ENCODE measurements around the gene MRGPRF.

The MRGPRF gene

GRCh38 chr11:69052343-69053168, 39.5 kb upstream of the MRGPRF start:
- Histone ChIP-seq H4K20me1 (peaks cover 74 to 81% (median 81%) of the 10 kb centered on the region in 11 experiments), H3K4me1 (peaks cover 88 to 96% (median 94%) of the 10 kb centered on the region in 10 experiments), H3K36me3 (peaks cover 7 to 31% (median 22%) of the 10 kb centered on the region in 11 experiments; a peak in 21 of 22 replicates), H3K27me3 (no peaks in the 10 kb centered on the region), H3K9ac (peak overlapping the region in 10 of 11 experiments; percentile 17 to 97 (median 52); a peak in 18 of 22 replicates), H3K9me3 (replicated peaks in 1 of 11) (no peaks in the 10 kb centered on the region), H3K27ac (no peak overlapping the region), H3K4me3 (peak overlapping the region in 3 of 10 experiments; percentile 14 to 30 (median 23); a peak in 3 of 20 replicates), H3K4me2 (peak overlapping the region; percentile 91 to 98 (median 96))
- no peak for TF ChIP-seq Cebpa-rat (IDR thresholded peaks at IDR 0.05)

DNA sequence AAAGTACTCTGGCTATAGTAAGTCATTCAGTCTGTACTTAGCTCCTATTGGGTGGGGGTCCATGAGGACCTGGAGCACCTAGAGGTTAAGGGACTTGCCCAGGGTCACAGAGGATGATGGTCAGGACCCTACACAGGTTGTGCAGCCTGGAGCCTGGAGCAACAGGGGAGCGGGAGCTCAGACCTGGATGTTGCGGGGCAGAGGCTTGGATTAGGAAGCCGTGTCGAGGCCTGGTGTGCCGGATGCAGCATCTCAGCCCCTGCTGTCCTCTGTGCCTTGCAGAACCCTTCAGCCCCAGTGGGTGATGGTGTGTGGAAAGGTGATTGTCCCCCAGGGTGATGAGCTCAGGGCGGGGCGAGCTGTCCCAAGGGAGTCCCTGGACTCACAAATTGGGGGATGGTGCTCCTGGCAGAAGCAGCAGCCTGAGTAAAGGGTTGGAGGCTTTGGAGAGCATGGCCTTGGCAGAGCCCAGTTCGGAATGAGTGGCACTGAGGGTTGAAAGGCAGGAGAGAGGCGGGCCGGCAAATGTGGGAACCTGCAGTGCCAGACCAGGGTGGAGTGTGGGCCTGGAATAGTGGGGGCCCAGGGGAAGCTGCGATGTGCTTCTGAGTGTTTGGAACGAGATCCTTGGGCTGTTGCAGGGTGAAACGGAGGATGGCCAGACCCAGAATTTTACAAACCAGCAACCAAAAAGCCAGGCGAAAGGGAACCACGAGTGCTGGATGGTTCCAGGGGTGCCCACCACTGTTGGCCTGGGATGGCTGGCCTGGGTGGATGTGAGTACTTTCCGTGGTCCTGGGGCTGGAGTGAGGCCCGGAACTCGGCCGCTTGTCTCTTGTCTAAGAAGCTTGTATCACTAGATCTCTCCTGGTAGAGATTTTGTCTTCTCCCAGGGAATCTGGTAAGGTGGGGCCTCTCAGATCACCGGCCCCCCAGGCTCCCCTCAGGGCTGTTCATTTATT, 38.6 kb upstream of the MRGPRF start:
- no peaks in the 10 kb centered on the region for H3K9me3 ChIP-seq (replicated peaks in 1 of 11)
- peaks cover 7 to 24% (median 16%) of the 10 kb centered on the region in 11 experiments; a peak in 19 of 22 replicates for H3K36me3 ChIP-seq
- peaks cover 66 to 73% (median 72%) of the 10 kb centered on the region in 11 experiments for H4K20me1 ChIP-seq
- no peaks in the 10 kb centered on the region for H3K27me3 ChIP-seq
- H3K4me2 ChIP-seq = peak overlapping the region; percentile 91 to 98 (median 96)
- TF ChIP-seq Cebpa-rat (IDR thresholded peaks at IDR 0.05) = no peak
- H3K27ac ChIP-seq = 0 out of 22 replicates have a peak overlapping the region, but pooled peaks of 1 of the 11 experiments have one; percentile 37
- peaks cover 79 to 88% (median 86%) of the 10 kb centered on the region in 10 experiments for H3K4me1 ChIP-seq
- peak overlapping the region; percentile 8 to 97 (median 47); a peak in 17 of 22 replicates for H3K9ac ChIP-seq
- H3K4me3 ChIP-seq = peak overlapping the region in 3 of 10 experiments; percentile 10 to 23 (median 14); a peak in 3 of 20 replicates

DNA sequence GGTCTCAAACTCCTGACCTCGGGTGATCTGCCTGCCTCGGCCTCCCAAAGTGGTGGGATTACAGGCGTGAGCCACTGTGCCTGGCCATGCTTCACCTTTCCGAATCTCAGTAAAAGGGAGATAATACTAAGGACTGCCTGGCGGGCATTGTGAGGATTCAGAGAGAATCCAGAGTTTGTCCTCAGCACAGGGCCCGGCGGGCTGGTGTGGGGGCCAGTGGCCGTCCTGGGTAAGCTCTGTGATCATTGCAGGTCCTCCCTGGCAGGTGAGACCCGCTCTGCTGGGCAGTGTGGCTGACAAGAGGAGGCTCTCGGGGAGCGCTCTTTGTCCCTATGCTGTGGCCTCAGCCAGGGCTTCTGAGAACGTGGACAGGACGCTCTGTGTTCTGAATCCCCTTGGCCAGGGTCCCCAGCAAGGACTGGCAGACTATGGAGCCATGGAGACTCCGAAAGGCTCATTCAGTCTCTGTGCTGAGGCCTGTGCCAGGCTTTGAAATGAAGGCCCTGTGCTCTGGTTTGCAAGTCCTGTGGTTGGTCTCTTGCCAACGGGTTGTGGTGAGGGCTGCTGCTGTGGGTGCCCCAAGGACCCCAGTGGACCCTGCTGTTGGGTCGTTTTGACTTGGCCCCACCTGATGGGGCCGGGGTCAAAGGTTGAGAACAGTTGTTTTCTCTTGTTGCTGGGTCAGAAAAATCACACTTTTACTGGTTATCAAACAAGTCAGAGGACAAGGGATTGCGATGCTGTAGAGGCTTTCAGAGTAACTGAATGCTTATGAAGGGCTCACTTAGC, 37.7 kb upstream of the MRGPRF start:
- Histone ChIP-seq H3K27ac (peak overlapping the region in 4 of 11 experiments; percentile 6 to 46 (median 26); a peak in 7 of 22 replicates), H3K4me1 (peaks cover 70 to 79% (median 77%) of the 10 kb centered on the region in 10 experiments), H3K9me3 (replicated peaks in 1 of 11) (no peaks in the 10 kb centered on the region), H3K4me2 (peak overlapping the region; percentile 91 to 98 (median 96)), H3K27me3 (no peaks in the 10 kb centered on the region), H4K20me1 (peaks cover 60 to 64% (median 63%) of the 10 kb centered on the region in 11 experiments), H3K36me3 (peaks cover 7 to 23% (median 16%) of the 10 kb centered on the region in 11 experiments; a peak in 19 of 22 replicates), H3K4me3 (peak overlapping the region in 2 of 10 experiments; percentile 10 to 23; a peak in 1 of 20 replicates), H3K9ac (peak overlapping the region in 9 of 11 experiments; percentile 8 to 97 (median 57); a peak in 13 of 22 replicates)
- TF ChIP-seq Cebpa-rat (IDR thresholded peaks at IDR 0.05) = no peak

GRCh38 chr11:69049490-69049867, 36.4 kb upstream of the MRGPRF start:
- no peak for TF ChIP-seq Cebpa-rat (IDR thresholded peaks at IDR 0.05)
- Histone ChIP-seq H4K20me1 (peaks cover 47 to 51% (median 50%) of the 10 kb centered on the region in 11 experiments), H3K4me3 (peak overlapping the region; percentile 94 to 100 (median 99)), H3K9ac (peak overlapping the region; percentile 92 to 98 (median 96)), H3K4me2 (peak overlapping the region; percentile 91 to 98 (median 96)), H3K9me3 (replicated peaks in 1 of 11) (no peaks in the 10 kb centered on the region), H3K27ac (peak overlapping the region; percentile 88 to 97 (median 94)), H3K27me3 (no peaks in the 10 kb centered on the region), H3K36me3 (peaks cover 0 to 11% (median 7%) of the 10 kb centered on the region in 11 experiments; a peak in 16 of 22 replicates), H3K4me1 (peaks cover 65 to 74% (median 72%) of the 10 kb centered on the region in 10 experiments)

- no peaks in the 10 kb centered on the region for H3K9me3 ChIP-seq (replicated peaks in 1 of 11)
- H4K20me1 ChIP-seq = peaks cover 41 to 45% (median 44%) of the 10 kb centered on the region in 11 experiments
- H3K4me1 ChIP-seq = peaks cover 65 to 74% (median 72%) of the 10 kb centered on the region in 10 experiments
- no peak for TF ChIP-seq Cebpa-rat (IDR thresholded peaks at IDR 0.05)
- peak within 1 kb of the TSS; percentile 88 to 97 (median 94) for H3K27ac ChIP-seq
- peak within 1 kb of the TSS; percentile 92 to 98 (median 96) for H3K9ac ChIP-seq
- peaks cover 0 to 5% (median 1%) of the 10 kb centered on the region in 11 experiments; a peak in 11 of 22 replicates for H3K36me3 ChIP-seq
- no peaks in the 10 kb centered on the region for H3K27me3 ChIP-seq
- peak within 1 kb of the TSS; percentile 94 to 100 (median 99) for H3K4me3 ChIP-seq
- H3K4me2 ChIP-seq = peak within 1 kb of the TSS; percentile 91 to 98 (median 96)
Measured at GRCh38 chr11:69048694-69049489, 35.8 kb upstream of the MRGPRF start, which contains the start of gene TPCN2. Gene TPCN2, plus strand, starts transcription at chr11:69048932. Its CDS starts 66 bp downstream, at chr11:69048998.

GRCh38 chr11:69048031-69048693, 35.1 kb upstream of the MRGPRF start:
- peaks cover 64 to 74% (median 72%) of the 10 kb centered on the region in 10 experiments for H3K4me1 ChIP-seq
- H3K4me3 ChIP-seq = peak overlapping the region in 9 of 10 experiments; percentile 94 to 100 (median 99); a peak in 10 of 20 replicates
- no peaks in the 10 kb centered on the region for H3K27me3 ChIP-seq
- H3K9ac ChIP-seq = peak overlapping the region in 5 of 11 experiments; percentile 28 to 98 (median 95); a peak in 4 of 22 replicates
- H3K9me3 ChIP-seq (replicated peaks in 1 of 11) = no peaks in the 10 kb centered on the region
- TF ChIP-seq Cebpa-rat (IDR thresholded peaks at IDR 0.05) = no peak; a peak in 1 of 22 replicates
- peak overlapping the region in 1 of 11 experiments; percentile 88; a peak in 1 of 22 replicates for H3K27ac ChIP-seq
- H3K36me3 ChIP-seq = no peaks in the 10 kb centered on the region
- peaks cover 34 to 38% (median 37%) of the 10 kb centered on the region in 11 experiments for H4K20me1 ChIP-seq
- peak overlapping the region; percentile 43 to 97 (median 76) for H3K4me2 ChIP-seq

Data from BLaER1 treated with 17β-estradiol and CSF1 and Interleukin-3, amounts not matched to agents 10 nM and 100 nM (cell line).